ENCODE measurements around the gene KCNJ3. TPM values are rescaled to one million over a fixed set of nuclear protein-coding genes. Genes with fewer than 3 reads are reported as not detected.

KCNJ3 gene
- total and polyA plus RNA-seq, 2 donors (not counting 1 experiment from before 2014, with no cell fraction given), result 0.01 TPM; not detected in 1

DNA sequence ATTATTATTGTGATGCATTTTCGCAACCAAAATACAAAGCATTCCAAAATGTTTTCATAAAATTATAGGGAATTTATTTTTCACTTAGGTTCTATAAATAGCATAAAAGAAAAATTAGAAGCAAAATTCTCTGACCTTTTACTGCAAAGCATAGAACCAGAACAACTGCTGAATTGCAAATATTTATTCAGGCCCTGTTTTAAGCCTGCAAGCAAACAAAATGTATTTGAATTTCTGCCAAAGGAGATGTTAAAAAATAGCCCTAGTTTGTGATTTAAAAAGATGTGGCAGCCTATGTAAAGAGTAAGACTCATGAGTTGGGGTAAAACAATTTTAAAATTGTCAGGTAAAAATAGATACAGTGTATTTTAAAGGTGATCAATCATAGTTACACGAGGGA is 138.1 kb downstream of the KCNJ3 start:
- no peak overlapping the region for H3K4me2 ChIP-seq (replicated peaks; ENCODE audit: low read depth, low read length, poor library complexity, severe bottlenecking)
- CTCF ChIA-PET, result no interaction called here
- Mint-ChIP-seq H3K27me3 (no peaks in the 10 kb centered on the region), H3K27ac (no peak overlapping the region), H3K4me3 (no peak overlapping the region), H3K9me3 (ENCODE audit: insufficient read depth) (peaks cover 2% of the 10 kb centered on the region), H3K4me1 (no peaks in the 10 kb centered on the region)
- TF ChIP-seq, protein P1, sequence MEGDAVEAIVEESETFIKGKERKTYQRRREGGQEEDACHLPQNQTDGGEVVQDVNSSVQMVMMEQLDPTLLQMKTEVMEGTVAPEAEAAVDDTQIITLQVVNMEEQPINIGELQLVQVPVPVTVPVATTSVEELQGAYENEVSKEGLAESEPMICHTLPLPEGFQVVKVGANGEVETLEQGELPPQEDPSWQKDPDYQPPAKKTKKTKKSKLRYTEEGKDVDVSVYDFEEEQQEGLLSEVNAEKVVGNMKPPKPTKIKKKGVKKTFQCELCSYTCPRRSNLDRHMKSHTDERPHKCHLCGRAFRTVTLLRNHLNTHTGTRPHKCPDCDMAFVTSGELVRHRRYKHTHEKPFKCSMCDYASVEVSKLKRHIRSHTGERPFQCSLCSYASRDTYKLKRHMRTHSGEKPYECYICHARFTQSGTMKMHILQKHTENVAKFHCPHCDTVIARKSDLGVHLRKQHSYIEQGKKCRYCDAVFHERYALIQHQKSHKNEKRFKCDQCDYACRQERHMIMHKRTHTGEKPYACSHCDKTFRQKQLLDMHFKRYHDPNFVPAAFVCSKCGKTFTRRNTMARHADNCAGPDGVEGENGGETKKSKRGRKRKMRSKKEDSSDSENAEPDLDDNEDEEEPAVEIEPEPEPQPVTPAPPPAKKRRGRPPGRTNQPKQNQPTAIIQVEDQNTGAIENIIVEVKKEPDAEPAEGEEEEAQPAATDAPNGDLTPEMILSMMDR (IDR thresholded peaks at IDR 0.05), result no peak
- no peak for TF ChIP-seq EZH2 (IDR thresholded peaks at IDR 0.05; ENCODE audit: borderline replicate concordance, insufficient read depth, low read depth, low read length, poor library complexity, severe bottlenecking)
- DNase-seq (no peak), ATAC-seq (ENCODE audit: low read depth) (no peak)
- intact Hi-C loops (cut with micrococcal nuclease), result no loop called here
- no CpG with 5 or more reads among the region's 2 CpGs for WGBS (ENCODE audit: insufficient coverage)
- H3K9me3 ChIP-seq (ENCODE audit: control extremely low read depth in 1 of 3, control insufficient read depth in 2 of 3, insufficient read depth in 1 of 3, low read length in 2 of 3), result peaks cover 0 to 3% (median 0%) of the 10 kb centered on the region in 3 donors
- no peaks in the 10 kb centered on the region for H3K36me3 ChIP-seq (replicated peaks in 1 of 2; ENCODE audit: control extremely low read depth in 1 of 2, control insufficient read depth in 1 of 2, extremely low read depth in 1 of 2, insufficient read depth in 2 of 2, low read length in 1 of 2)
- POLR2A ChIA-PET, result no interaction called here
- no peak overlapping the region for H3K4me3 ChIP-seq (ENCODE audit: control extremely low read depth in 1 of 5, extremely low read depth in 1 of 5, insufficient read depth in 1 of 5, low read depth in 2 of 5, low read length in 4 of 5)
- no peaks in the 10 kb centered on the region for H3K79me2 ChIP-seq (ENCODE audit: control insufficient read depth, insufficient read depth, low read length)
- H2AFZ ChIP-seq (ENCODE audit: insufficient read depth, low read depth, low read length, poor library complexity, severe bottlenecking), result no peak overlapping the region
- no peak overlapping the region for H3K27ac ChIP-seq (ENCODE audit: low read length in 2 of 2)
- H3K27me3 ChIP-seq (replicated peaks in 1 of 4; ENCODE audit: control extremely low read depth in 1 of 4, control insufficient read depth in 3 of 4, insufficient read depth in 4 of 4, low read length in 3 of 4), result no peaks in the 10 kb centered on the region
- no peaks in the 10 kb centered on the region for H3K4me1 ChIP-seq (ENCODE audit: control insufficient read depth in 2 of 2, insufficient read depth in 2 of 2, low read length in 2 of 2)
- H4K20me1 ChIP-seq (ENCODE audit: control insufficient read depth, insufficient read depth, low read length, poor library complexity, severe bottlenecking), result no peaks in the 10 kb centered on the region
- H3K9ac ChIP-seq (ENCODE audit: low read length), result no peak overlapping the region

DNA sequence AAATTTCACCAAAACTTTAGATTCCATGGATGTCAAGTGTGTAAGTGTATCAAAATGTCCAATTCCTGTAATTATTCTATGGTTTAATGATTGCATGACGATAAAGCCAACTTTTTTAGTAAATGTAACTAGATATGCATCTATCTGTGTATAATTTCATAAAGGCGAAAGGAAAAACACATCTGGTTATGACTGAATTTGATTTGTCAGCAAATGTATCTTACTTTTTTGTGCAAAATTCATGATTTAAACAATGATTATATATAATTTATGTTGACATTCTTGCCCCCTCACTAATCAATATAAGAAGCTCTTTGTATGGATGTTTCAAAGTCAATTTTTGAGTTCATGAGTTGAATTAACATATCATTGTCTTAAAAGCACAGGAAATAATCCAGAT is 138.5 kb downstream of the KCNJ3 start:
- H3K4me3 Mint-ChIP-seq, result no peak overlapping the region
- H3K9ac ChIP-seq (ENCODE audit: low read length), result no peak overlapping the region
- no peaks in the 10 kb centered on the region for H3K27me3 ChIP-seq (replicated peaks in 1 of 4; ENCODE audit: control extremely low read depth in 1 of 4, control insufficient read depth in 3 of 4, insufficient read depth in 4 of 4, low read length in 3 of 4)
- intact Hi-C loops (cut with micrococcal nuclease), result no loop called here
- no peaks in the 10 kb centered on the region for H3K27me3 Mint-ChIP-seq
- no peaks in the 10 kb centered on the region for H4K20me1 ChIP-seq (ENCODE audit: control insufficient read depth, insufficient read depth, low read length, poor library complexity, severe bottlenecking)
- no peak overlapping the region for H3K27ac ChIP-seq (ENCODE audit: low read length in 2 of 2)
- H3K36me3 ChIP-seq (replicated peaks in 1 of 2; ENCODE audit: control extremely low read depth in 1 of 2, control insufficient read depth in 1 of 2, extremely low read depth in 1 of 2, insufficient read depth in 2 of 2, low read length in 1 of 2), result no peaks in the 10 kb centered on the region
- WGBS (ENCODE audit: insufficient coverage), result no CpG with 5 or more reads among the region's 2 CpGs
- DNase-seq, result no peak
- no peak for TF ChIP-seq EZH2 (IDR thresholded peaks at IDR 0.05; ENCODE audit: borderline replicate concordance, insufficient read depth, low read depth, low read length, poor library complexity, severe bottlenecking)
- TF ChIP-seq, protein P1 (IDR thresholded peaks at IDR 0.05), result no peak
- no peaks in the 10 kb centered on the region for H3K4me1 ChIP-seq (ENCODE audit: control insufficient read depth in 2 of 2, insufficient read depth in 2 of 2, low read length in 2 of 2)
- no peak overlapping the region for H3K27ac Mint-ChIP-seq
- H3K79me2 ChIP-seq (ENCODE audit: control insufficient read depth, insufficient read depth, low read length), result no peaks in the 10 kb centered on the region
- no peaks in the 10 kb centered on the region for H3K4me1 Mint-ChIP-seq
- peaks cover 2% of the 10 kb centered on the region for H3K9me3 Mint-ChIP-seq (ENCODE audit: insufficient read depth)
- no peak for ATAC-seq (ENCODE audit: low read depth)
- ChIA-PET CTCF (no interaction called here), POLR2A (no interaction called here)
- H2AFZ ChIP-seq (ENCODE audit: insufficient read depth, low read depth, low read length, poor library complexity, severe bottlenecking), result no peak overlapping the region
- H3K4me2 ChIP-seq (replicated peaks; ENCODE audit: low read depth, low read length, poor library complexity, severe bottlenecking), result no peak overlapping the region
- H3K4me3 ChIP-seq (ENCODE audit: control extremely low read depth in 1 of 5, extremely low read depth in 1 of 5, insufficient read depth in 1 of 5, low read depth in 2 of 5, low read length in 4 of 5), result no peak overlapping the region
- peaks cover 0 to 3% (median 0%) of the 10 kb centered on the region in 3 donors for H3K9me3 ChIP-seq (ENCODE audit: control extremely low read depth in 1 of 3, control insufficient read depth in 2 of 3, insufficient read depth in 1 of 3, low read length in 2 of 3)

Data from B cell (primary cell).